OCI-LY1 (cell line): ENCODE results near the gene SLC12A3.

ENCODE experiments used
- H2AFZ ChIP-seq: fragments of 200-600 bp; sonication (generic), shearing (Covaris generic); 2 replicates; pipeline ENCODE4 v1.6.0; 2014; ENCODE audit warnings: antibody characterized with exemption, mild to moderate bottlenecking, low read length
- H3F3A ChIP-seq: fragments of 200-600 bp; sonication (generic), shearing (Covaris generic); 2 replicates; pipeline ENCODE4 v1.6.0; 2014; ENCODE audit warnings: mild to moderate bottlenecking, antibody characterized with exemption, low read length, moderate library complexity; ENCODE audit not compliant: insufficient read depth
- H3K27ac ChIP-seq: fragments of 200-600 bp; sonication (generic); 2 replicates; pipeline ENCODE4 v1.5.1; 2014; ENCODE audit warnings: low read length, mixed run types, mild to moderate bottlenecking, low read depth; ENCODE audit not compliant: poor library complexity, severe bottlenecking
- H3K27me3 ChIP-seq: fragments of 200-600 bp; sonication (generic); 2 replicates; pipeline ENCODE4 v1.6.0; 2014; ENCODE audit warnings: antibody characterized with exemption, mild to moderate bottlenecking, low read length, moderate library complexity; ENCODE audit not compliant: insufficient read depth
- H3K36me3 ChIP-seq: fragments of 200-600 bp; sonication (generic); 2 replicates; pipeline ENCODE4 v1.6.1; 2014; ENCODE audit warnings: mild to moderate bottlenecking, antibody characterized with exemption, low read length, moderate library complexity, mixed read lengths; ENCODE audit not compliant: insufficient read depth
- H3K4me1 ChIP-seq: fragments of 200-600 bp; sonication (generic); 2 replicates; pipeline ENCODE4 v1.5.1; 2014; ENCODE audit warnings: mild to moderate bottlenecking, low read length, moderate library complexity; ENCODE audit not compliant: insufficient read depth, severe bottlenecking
- H3K4me2 ChIP-seq: fragments of 200-600 bp; sonication (generic), shearing (Covaris generic); 2 replicates; pipeline ENCODE4 v1.6.1; 2014; ENCODE audit warnings: low read length
- H3K4me3 ChIP-seq: fragments of 200-600 bp; sonication (generic); 2 replicates; pipeline ENCODE4 v1.5.1; 2014; ENCODE audit warnings: low read length, low read depth, mild to moderate bottlenecking, mixed read lengths; ENCODE audit not compliant: poor library complexity, severe bottlenecking
- H3K79me2 ChIP-seq: fragments of 200-600 bp; shearing (Covaris generic); 2 replicates; pipeline ENCODE4 v1.6.1; 2016; ENCODE audit warnings: mixed run types, low read length, mixed read lengths; ENCODE audit not compliant: insufficient read depth
- H3K9ac ChIP-seq: fragments of 200-600 bp; sonication (generic), shearing (Covaris generic); 2 replicates; pipeline ENCODE4 v1.6.1; 2014; ENCODE audit warnings: mild to moderate bottlenecking, low read length, mixed read lengths
- H3K9me2 ChIP-seq: fragments of 200-600 bp; sonication (generic), shearing (Covaris generic); 2 replicates; pipeline ENCODE4 v1.6.1; 2014; ENCODE audit warnings: low read depth, mild to moderate bottlenecking, low read length, mixed read lengths
- H3K9me3 ChIP-seq: fragments of 200-600 bp; shearing (Covaris generic); 2 replicates; pipeline ENCODE4 v1.6.1; 2014; ENCODE audit warnings: low read length, mixed read lengths
- H4K20me1 ChIP-seq: fragments of 200-600 bp; sonication (generic), shearing (Covaris generic); 2 replicates; pipeline ENCODE4 v1.6.0; 2016; ENCODE audit warnings: mild to moderate bottlenecking, low read length; ENCODE audit not compliant: insufficient read depth
- CTCF ChIP-seq: fragments of 200-600 bp; sonication (generic), shearing (Covaris generic); IDR thresholded peaks from 2 replicates; pipeline ENCODE4 v1.5.1; 2017; ENCODE audit warnings: mild to moderate bottlenecking, antibody characterized with exemption, low read length, moderate library complexity, mixed read lengths
- EZH2 ChIP-seq: fragments of 200-600 bp; sonication (generic), shearing (Covaris generic); IDR thresholded peaks from 2 replicates; pipeline ENCODE4 v1.8.0; 2017; ENCODE audit warnings: borderline replicate concordance, mixed run types, mild to moderate bottlenecking, antibody characterized with exemption, low read length, moderate library complexity, mixed read lengths

Gene SLC12A3

DNA sequence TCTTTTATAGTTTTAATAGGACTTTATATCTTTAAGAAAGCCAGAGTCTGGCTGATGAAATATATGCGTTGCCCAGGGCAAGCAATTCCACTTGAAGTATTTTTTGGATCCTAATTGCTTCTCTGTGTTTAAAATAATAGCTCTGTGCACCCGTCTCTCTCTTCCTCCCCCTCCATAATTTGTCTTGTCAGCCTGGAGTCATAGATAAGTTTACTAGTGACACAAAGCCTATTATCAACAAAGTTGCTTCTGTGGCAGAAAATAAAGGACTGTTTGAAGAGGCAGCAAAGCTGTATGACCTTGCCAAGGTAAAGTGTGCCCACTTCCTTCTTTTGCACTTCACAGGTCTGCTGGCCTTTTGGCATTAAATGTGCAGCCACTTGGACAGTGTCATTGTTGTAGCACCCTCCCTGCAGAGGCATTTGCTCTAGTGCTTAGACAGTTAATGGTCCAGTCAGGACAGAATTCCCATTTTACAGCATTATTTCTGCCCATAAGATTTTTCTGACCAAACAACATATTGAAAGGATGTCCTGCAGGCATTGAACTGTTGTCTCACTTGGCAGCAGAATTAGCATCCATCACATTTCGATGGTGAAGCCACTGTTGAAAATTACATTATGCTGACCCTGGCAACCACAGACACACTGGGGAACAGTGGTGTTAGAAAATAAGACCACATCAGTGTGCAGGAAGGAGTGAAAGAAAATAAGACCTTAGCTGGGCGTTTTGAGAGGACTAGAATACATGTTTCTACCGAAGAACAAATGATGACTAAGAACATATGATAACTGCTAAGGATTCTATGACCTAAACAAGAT is 28.4 kb upstream of the SLC12A3 start:
- Histone ChIP-seq H3F3A (no peaks in the 10 kb centered on the region), H3K9me3 (no peaks in the 10 kb centered on the region), H3K27me3 (no peaks in the 10 kb centered on the region), H4K20me1 (no peaks in the 10 kb centered on the region), H3K36me3 (peaks cover 89% of the 10 kb centered on the region), H3K4me3 (no peak overlapping the region), H3K4me2 (no peak overlapping the region), H3K27ac (no peak overlapping the region), H3K79me2 (no peaks in the 10 kb centered on the region), H3K9me2 (no peaks in the 10 kb centered on the region), H3K9ac (no peak overlapping the region), H3K4me1 (no peaks in the 10 kb centered on the region), H2AFZ (no peak overlapping the region)
- TF ChIP-seq EZH2: no peak
- TF ChIP-seq CTCF: no peak

DNA sequence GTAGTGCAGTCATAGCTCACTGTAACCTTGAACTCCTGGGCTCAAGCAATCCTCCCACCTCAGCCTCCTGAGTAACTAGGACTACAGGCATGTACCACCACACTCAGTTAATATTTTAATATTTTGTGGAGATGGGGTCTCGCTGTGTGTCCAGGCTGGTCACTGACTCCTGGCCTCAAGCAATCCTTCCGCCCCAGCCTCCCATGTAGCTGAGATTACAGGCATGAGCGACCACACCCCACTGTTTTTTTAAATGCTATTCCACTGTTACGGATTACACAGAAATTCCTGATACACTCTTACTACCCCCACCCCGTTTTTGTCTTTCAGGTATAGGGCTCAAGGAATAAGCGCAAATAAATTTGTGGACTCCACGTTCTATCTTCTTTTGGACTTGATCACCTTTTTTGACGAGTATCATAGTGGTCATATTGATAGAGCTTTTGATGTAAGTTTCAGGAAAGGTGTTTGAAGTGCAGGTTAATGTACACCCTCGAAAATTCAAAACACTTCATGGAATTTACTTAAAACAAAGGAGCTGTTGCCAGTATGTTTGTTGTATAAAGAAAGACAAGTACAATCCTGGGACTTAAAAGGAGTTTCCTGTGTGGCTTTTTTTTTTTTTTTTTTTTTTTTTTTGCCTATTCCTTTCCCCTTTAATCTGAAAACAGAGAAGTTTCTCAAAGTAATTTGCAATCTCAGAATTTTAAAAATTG is 26.2 kb upstream of the SLC12A3 start:
- no peaks in the 10 kb centered on the region for H3K79me2 ChIP-seq
- no peak overlapping the region for H2AFZ ChIP-seq
- H4K20me1 ChIP-seq: no peaks in the 10 kb centered on the region
- no peaks in the 10 kb centered on the region for H3K9me2 ChIP-seq
- H3K27ac ChIP-seq: no peak overlapping the region
- H3F3A ChIP-seq: no peaks in the 10 kb centered on the region
- H3K4me2 ChIP-seq: no peak overlapping the region
- no peaks in the 10 kb centered on the region for H3K27me3 ChIP-seq
- no peak overlapping the region for H3K9ac ChIP-seq
- H3K4me3 ChIP-seq: no peak overlapping the region
- peaks cover 89% of the 10 kb centered on the region for H3K36me3 ChIP-seq
- TF ChIP-seq EZH2 (no peak), CTCF (no peak)
- no peaks in the 10 kb centered on the region for H3K9me3 ChIP-seq
- H3K4me1 ChIP-seq: no peaks in the 10 kb centered on the region

GRCh38 chr16:56841233-56841632 is 23.8 kb upstream of the SLC12A3 start:
- TF ChIP-seq EZH2 (no peak), CTCF (no peak)
- H3K9ac ChIP-seq: no peak overlapping the region
- H3K27ac ChIP-seq: no peak overlapping the region
- H3K27me3 ChIP-seq: no peaks in the 10 kb centered on the region
- H3K79me2 ChIP-seq: no peaks in the 10 kb centered on the region
- no peaks in the 10 kb centered on the region for H4K20me1 ChIP-seq
- no peaks in the 10 kb centered on the region for H3F3A ChIP-seq
- H3K36me3 ChIP-seq: peaks cover 82% of the 10 kb centered on the region
- no peaks in the 10 kb centered on the region for H3K9me3 ChIP-seq
- H2AFZ ChIP-seq: no peak overlapping the region
- no peak overlapping the region for H3K4me3 ChIP-seq
- H3K4me2 ChIP-seq: no peak overlapping the region
- H3K4me1 ChIP-seq: no peaks in the 10 kb centered on the region
- H3K9me2 ChIP-seq: no peaks in the 10 kb centered on the region
